ENCODE measurements around the gene USP54.

- TF ChIP-seq TAF1 (IDR thresholded peaks at IDR 0.05; ENCODE audit: borderline replicate concordance, insufficient read depth, low read length): no peak
- TF ChIP-seq POLR2AphosphoS5 (IDR thresholded peaks at IDR 0.05; ENCODE audit: low read depth, low read length): no peak
- no peak for TF ChIP-seq FOXP2 (optimal IDR thresholded peaks at IDR 0.05; ENCODE audit: borderline replicate concordance, extremely low read depth, extremely low read length, insufficient read depth)
- TF ChIP-seq SIN3A (IDR thresholded peaks at IDR 0.05; ENCODE audit: borderline replicate concordance, insufficient read depth, low read length): no peak
These were observed 43.3 kb upstream of the USP54 start for GRCh38 chr10:73634421-73634820.

All from PFSK-1 (cell line).